Activated naive CD4-positive, alpha-beta T cell (primary cell): ENCODE results near the gene VWA3B.

Source experiments
- DNase-seq, 4 experiments: peaks; one replicate each; lab custom pipeline; 2025; lab: John Stamatoyannopoulos, UW

Gene VWA3B

GRCh38 chr2:98172150-98172765 is 85.3 kb downstream of the VWA3B start:
- no peak for DNase-seq

GRCh38 chr2:98172951-98173350 is 86.0 kb downstream of the VWA3B start:
- no peak for DNase-seq

GRCh38 chr2:98175811-98176210 is 88.8 kb downstream of the VWA3B start:
- no peak for DNase-seq

- DNase-seq, result no peak
Measured at GRCh38 chr2:98177286-98177685, 90.3 kb downstream of the VWA3B start.

- no peak for DNase-seq
Measured at GRCh38 chr2:98177986-98178385, 91.0 kb downstream of the VWA3B start.

GRCh38 chr2:98180456-98180855 is 93.5 kb downstream of the VWA3B start:
- DNase-seq, result no peak

GRCh38 chr2:98181346-98181745 is 94.4 kb downstream of the VWA3B start:
- no peak for DNase-seq

- DNase-seq, result no peak
Measured at GRCh38 chr2:98185801-98186200, 98.8 kb downstream of the VWA3B start.

- no peak for DNase-seq
Measured at GRCh38 chr2:98187194-98187593, 100.2 kb downstream of the VWA3B start.

- DNase-seq, result no peak
Measured at GRCh38 chr2:98188351-98189046, 101.5 kb downstream of the VWA3B start.

- DNase-seq, result no peak
Measured at GRCh38 chr2:98191883-98192282, 104.9 kb downstream of the VWA3B start.

GRCh38 chr2:98201576-98201975 is 114.6 kb downstream of the VWA3B start:
- DNase-seq, result no peak

GRCh38 chr2:98205889-98206288 is 118.9 kb downstream of the VWA3B start:
- DNase-seq, result no peak

- DNase-seq, result no peak
Measured at GRCh38 chr2:98212092-98213000, 125.4 kb downstream of the VWA3B start.

- no peak for DNase-seq
Measured at GRCh38 chr2:98216616-98217015, 129.6 kb downstream of the VWA3B start.

- no peak for DNase-seq
Measured at GRCh38 chr2:98219152-98219551, 132.2 kb downstream of the VWA3B start.

- no peak for DNase-seq
Measured at GRCh38 chr2:98233941-98234340, 147.0 kb downstream of the VWA3B start.

- no peak for DNase-seq
Measured at GRCh38 chr2:98234776-98235175, 147.8 kb downstream of the VWA3B start.

GRCh38 chr2:98236935-98237334 is 150.0 kb downstream of the VWA3B start:
- no peak for DNase-seq

GRCh38 chr2:98240786-98241398 is 153.9 kb downstream of the VWA3B start:
- no peak for DNase-seq

GRCh38 chr2:98241592-98241991 is 154.6 kb downstream of the VWA3B start:
- no peak for DNase-seq

- DNase-seq, result no peak
Measured at GRCh38 chr2:98242003-98242402, 155.0 kb downstream of the VWA3B start.
